Activated CD4-positive, alpha-beta T cell treated with anti-CD3 and anti-CD28 coated beads for 36 hours (primary cell): ENCODE data around the gene MMP25. TPM values are rescaled to one million over a fixed set of nuclear protein-coding genes. Genes with fewer than 3 reads are reported as not detected.

Experiments used
- ATAC-seq: fragments of 200-7000 bp; cut with Tn5 transposase; one replicate; pipeline ENCODE4 v1.10.0; 2021; ENCODE audit warnings: mild to moderate bottlenecking, moderate library complexity
- CTCF ChIA-PET: fragments of 350-600 bp; sonication (Branson Sonifier 250); formaldehyde crosslinking; loops from one replicate; lab custom pipeline; 2021; ENCODE audit warnings: antibody characterized with exemption; lab: Charles Lee
- POLR2A ChIA-PET: fragments of 350-600 bp; sonication (Branson Sonifier 250); formaldehyde crosslinking; loops from one replicate; lab custom pipeline; 2021; ENCODE audit warnings: antibody characterized with exemption, inconsistent platforms; lab: Charles Lee
- DNase-seq: peaks from one replicate; pipeline ENCODE4 v3.0.0-alpha.2; 2020
- H3K27ac Mint-ChIP-seq: one replicate; pipeline ENCODE4 v1.8.0; 2021; ENCODE audit warnings: mixed read lengths
- H3K27me3 Mint-ChIP-seq: one replicate; pipeline ENCODE4 v1.8.0; 2021; ENCODE audit warnings: mixed read lengths
- H3K36me3 Mint-ChIP-seq: one replicate; pipeline ENCODE4 v1.8.0; 2021; ENCODE audit warnings: low read depth, mixed read lengths
- H3K4me1 Mint-ChIP-seq: one replicate; pipeline ENCODE4 v1.8.0; 2021; ENCODE audit warnings: mixed read lengths
- H3K4me3 Mint-ChIP-seq: one replicate; pipeline ENCODE4 v1.8.0; 2021; ENCODE audit warnings: mild to moderate bottlenecking, moderate library complexity, mixed read lengths
- H3K9me3 Mint-ChIP-seq: one replicate; pipeline ENCODE4 v1.8.0; 2021; ENCODE audit warnings: low read depth, mixed read lengths
- intact Hi-C, 2 experiments: fragments of 100-400 bp; cut with DNase I in 1 of 2; cut with micrococcal nuclease in 1 of 2; formaldehyde crosslinking; loops; one replicate each; pipeline versions ENCODE4 v1.14.2 to v1.15.1; 2022 to 2024; cut with DNase I, micrococcal nuclease
- total RNA-seq, 2 experiments: library from RNA; stranded (reverse); gene quantifications; one replicate each; pipeline ENCODE4 v1.2.3, GENCODE V29; 2021

MMP25 gene
- total RNA-seq, 2 experiments from 2014 or later = 0.55 to 0.91 TPM

DNA sequence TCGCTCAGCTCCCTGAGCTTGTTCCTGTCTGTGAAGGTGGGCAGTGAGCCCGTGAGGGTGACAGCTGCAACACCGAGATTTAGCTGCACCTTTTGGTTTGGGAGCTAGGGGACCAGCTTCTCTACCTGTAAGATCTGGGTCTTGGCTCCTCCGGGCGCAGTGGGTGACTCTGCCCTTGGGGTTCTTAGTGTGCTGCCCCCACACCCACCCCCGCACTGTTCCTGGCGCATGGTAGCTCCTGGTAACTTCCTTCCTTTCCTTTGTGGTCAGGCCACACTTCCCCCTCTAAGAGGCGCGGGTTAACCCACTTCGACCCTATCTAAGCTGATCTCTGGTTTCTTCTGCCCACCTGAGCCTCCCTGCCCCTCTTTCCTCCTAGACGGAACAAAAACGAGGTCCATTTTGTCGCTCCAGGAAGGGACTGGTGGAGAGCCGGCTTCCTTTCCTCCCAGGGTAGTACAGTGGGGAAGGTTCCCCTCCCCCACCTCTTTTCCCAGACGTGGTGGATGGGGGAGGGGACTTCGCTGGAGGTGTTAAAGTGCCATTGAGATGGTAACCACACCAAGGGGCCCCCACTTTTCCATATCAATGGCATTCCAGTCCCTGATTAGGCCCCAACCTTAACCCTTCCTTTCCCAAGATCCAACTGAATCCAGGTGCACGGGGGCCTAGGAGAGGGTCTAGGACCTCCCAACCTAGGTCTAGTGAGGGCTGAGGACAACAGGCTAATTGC, 38.2 kb upstream of the MMP25 start:
- intact Hi-C loops = no loop called here
- DNase-seq = peak; percentile 25
- H3K4me1 Mint-ChIP-seq = peaks cover 26% of the 10 kb centered on the region
- CTCF ChIA-PET = interaction anchor here (0.5 to 9.6 kb wide), 7 partner anchors 12 to 51 kb away, joined by 3 to 130 read pairs (median 3); partner anchors contain the start of gene TNFRSF12A
- H3K27ac Mint-ChIP-seq = no peak overlapping the region
- POLR2A ChIA-PET = interaction anchor here (0.6 to 1.0 kb wide), 3 partner anchors 12 to 1262 kb away, joined by 3 to 5 read pairs (median 3); partner anchors contain the start of gene TNFRSF12A
- peaks cover 11% of the 10 kb centered on the region for H3K27me3 Mint-ChIP-seq
- no peak for ATAC-seq
- H3K36me3 Mint-ChIP-seq = no peaks in the 10 kb centered on the region
- no peaks in the 10 kb centered on the region for H3K9me3 Mint-ChIP-seq
- no peak overlapping the region for H3K4me3 Mint-ChIP-seq

DNA sequence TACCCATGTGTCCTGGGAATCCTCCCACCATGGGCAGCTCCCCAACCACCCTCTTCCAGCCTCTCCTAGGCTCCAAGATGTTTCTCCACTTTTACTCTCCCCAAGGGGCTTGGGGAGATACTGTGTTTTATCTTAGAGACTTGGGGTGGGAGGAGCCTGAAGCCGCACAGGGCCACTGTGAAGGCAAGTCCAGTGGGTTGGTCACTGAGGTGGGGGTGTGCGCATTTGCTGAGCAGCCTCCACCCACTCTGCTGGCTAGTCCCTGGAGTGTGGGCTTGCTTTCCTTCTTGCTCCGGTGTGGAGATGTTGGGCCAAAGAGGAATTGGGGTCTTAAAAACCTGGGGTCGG, 37.7 kb upstream of the MMP25 start:
- Mint-ChIP-seq H3K27ac (no peak overlapping the region), H3K27me3 (peaks cover 11% of the 10 kb centered on the region), H3K9me3 (no peaks in the 10 kb centered on the region), H3K4me3 (no peak overlapping the region), H3K4me1 (peaks cover 26% of the 10 kb centered on the region), H3K36me3 (no peaks in the 10 kb centered on the region)
- CTCF ChIA-PET = interaction anchor here (0.5 kb wide), 1 partner anchor 22 kb away, joined by 3 read pairs; no protein-coding TSS in a partner anchor
- DNase-seq (no peak), ATAC-seq (no peak)
- POLR2A ChIA-PET = no interaction called here
- intact Hi-C loops = no loop called here

DNA sequence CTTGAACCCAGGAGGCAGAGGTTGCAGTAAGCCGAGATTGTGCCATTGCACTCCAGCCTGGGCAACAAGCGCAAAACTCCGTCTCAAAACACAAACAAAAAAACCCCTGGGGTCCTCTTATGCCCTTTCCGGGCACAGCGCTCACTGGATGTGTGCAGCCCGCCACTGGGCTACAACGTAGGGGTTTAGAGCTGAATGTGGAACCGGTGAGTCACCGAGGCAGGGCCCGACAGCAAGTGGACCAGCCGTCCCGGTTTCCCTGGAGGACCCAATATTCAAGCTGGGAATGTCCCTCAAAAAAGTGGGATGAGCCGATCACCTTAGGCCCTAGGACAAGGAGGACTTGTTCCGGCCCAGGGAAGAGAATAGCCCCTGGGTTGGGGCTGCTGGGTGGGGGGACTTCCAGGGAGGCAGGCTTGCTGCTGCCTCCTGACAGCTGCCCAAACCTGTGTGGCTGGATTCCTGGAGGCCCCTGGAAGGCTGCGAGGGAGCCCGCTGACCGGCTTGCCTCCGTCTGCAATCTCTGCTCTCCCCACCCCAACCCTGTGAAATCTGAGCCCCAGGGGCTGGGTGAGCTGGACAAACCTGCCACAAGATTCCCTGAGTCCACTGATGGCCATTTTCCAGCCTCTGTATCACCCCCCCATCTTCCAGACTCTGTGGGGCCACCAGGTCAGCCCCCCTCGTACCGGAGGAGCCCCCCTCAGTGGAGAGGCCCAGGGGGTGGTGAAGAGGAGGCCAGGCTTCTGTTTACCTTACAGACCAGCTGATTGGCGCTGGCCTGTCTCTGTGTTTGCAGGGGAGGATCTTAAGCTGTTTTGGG, 36.6 kb upstream of the MMP25 start:
- Mint-ChIP-seq H3K9me3 (no peaks in the 10 kb centered on the region), H3K36me3 (no peaks in the 10 kb centered on the region), H3K27me3 (peaks cover 11% of the 10 kb centered on the region), H3K27ac (no peak overlapping the region), H3K4me3 (no peak overlapping the region), H3K4me1 (peaks cover 26% of the 10 kb centered on the region)
- no peak for ATAC-seq
- DNase-seq = no peak
- ChIA-PET POLR2A (interaction anchor here (0.9 kb wide), 1 partner anchor 92 kb away, joined by 4 read pairs; no protein-coding TSS in a partner anchor), CTCF (interaction anchor here (0.6 to 1.4 kb wide), 5 partner anchors 19 to 561 kb away, joined by 3 to 6 read pairs (median 4); no protein-coding TSS in a partner anchor)
- intact Hi-C loops = no loop called here

DNA sequence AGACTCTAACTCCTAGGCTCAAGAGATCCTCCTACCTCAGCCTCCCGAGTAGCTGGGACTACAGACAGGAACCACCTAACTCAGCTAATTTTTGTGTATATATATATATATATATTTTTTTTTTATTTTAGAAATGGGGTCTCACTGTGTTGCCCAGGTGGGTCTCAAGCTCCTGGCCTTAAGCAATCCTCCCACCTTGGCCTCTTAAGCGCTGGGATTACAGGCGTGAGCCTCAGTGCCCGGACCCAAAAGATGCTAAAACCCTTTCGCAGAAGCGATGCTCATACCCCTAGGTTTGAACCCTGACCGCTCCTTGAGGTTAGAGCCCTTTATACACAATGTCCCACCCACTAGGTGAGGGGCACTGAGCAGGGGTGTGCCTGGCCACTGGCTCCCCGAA, 35.9 kb upstream of the MMP25 start:
- no peak overlapping the region for H3K27ac Mint-ChIP-seq
- DNase-seq = no peak
- H3K4me3 Mint-ChIP-seq = no peak overlapping the region
- peaks cover 11% of the 10 kb centered on the region for H3K27me3 Mint-ChIP-seq
- peaks cover 26% of the 10 kb centered on the region for H3K4me1 Mint-ChIP-seq
- no peak for ATAC-seq
- ChIA-PET CTCF (interaction anchor here (0.7 to 1.4 kb wide), 3 partner anchors 18 to 562 kb away, joined by 3 to 5 read pairs (median 4); no protein-coding TSS in a partner anchor), POLR2A (no interaction called here)
- intact Hi-C loops = no loop called here
- H3K36me3 Mint-ChIP-seq = no peaks in the 10 kb centered on the region
- no peaks in the 10 kb centered on the region for H3K9me3 Mint-ChIP-seq

DNA sequence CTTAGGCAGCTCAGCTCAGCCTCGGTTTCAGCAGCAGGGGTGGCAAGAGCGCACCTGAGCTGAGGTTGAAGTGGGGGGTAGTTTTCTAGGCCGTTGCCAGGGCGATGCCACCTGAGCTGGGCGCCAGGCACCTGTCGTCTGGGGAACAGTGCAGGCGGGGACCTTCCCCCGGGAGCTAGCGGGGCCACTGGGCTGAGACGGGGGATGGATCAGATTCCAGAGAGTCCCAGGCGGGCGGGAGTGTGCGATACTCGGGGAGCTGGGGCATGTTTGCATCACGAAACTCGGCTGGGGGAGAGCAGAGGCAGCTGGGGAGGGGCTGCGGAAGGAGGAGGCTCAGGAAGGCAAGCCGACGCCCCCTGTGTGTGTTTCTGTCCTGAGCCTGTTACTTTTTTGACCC, 34.1 kb upstream of the MMP25 start:
- ChIA-PET CTCF (interaction anchor here (0.5 to 1.1 kb wide), 5 partner anchors 20 to 1239 kb away, joined by 3 to 4 read pairs (median 3); no protein-coding TSS in a partner anchor), POLR2A (no interaction called here)
- Mint-ChIP-seq H3K4me1 (peaks cover 19% of the 10 kb centered on the region), H3K36me3 (no peaks in the 10 kb centered on the region), H3K27me3 (peaks cover 7% of the 10 kb centered on the region), H3K27ac (no peak overlapping the region), H3K9me3 (no peaks in the 10 kb centered on the region), H3K4me3 (no peak overlapping the region)
- DNase-seq (no peak), ATAC-seq (no peak)
- intact Hi-C loops = no loop called here

DNA sequence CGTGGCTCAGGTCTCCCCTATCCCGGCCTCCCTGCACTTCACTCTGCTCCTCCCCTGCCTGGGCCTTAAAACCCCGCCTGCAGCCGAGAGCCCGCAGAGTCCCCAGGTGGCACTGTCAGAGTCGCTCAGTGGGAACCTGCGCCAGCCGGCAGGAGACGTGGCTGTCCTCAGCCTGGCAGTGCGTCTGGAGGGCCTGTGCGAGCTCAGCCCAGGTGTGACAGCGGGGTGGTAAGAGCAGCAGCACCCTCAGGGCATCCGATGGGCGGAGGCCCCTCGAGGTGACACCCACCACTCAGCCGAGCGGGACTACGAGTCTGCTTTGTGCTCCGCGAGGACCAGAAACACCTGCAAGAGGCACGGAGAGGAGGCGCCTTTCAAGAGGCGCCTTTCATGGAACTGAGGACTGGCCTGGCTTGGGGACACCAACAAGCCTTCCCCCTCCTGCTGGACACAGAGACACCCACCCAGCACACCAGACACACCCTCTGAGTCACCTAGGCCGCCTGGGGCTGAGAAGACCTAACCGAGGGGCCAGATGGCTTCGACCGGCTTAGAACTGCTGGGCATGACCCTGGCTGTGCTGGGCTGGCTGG, 33.4 kb upstream of the MMP25 start, which contains the start of gene CLDN9:
CLDN9 (plus strand) TSS at position 96 of the 593 bp plus-strand sequence; CDS start at position 536, 440 bp downstream.
- ATAC-seq (peak; percentile 34), DNase-seq (peak; percentile 39)
- Mint-ChIP-seq H3K9me3 (no peaks in the 10 kb centered on the region), H3K27ac (no peak within 1 kb of the TSS), H3K27me3 (peaks cover 7% of the 10 kb centered on the region), H3K4me1 (peaks cover 12% of the 10 kb centered on the region), H3K4me3 (no peak within 1 kb of the TSS), H3K36me3 (no peaks in the 10 kb centered on the region)
- ChIA-PET CTCF (interaction anchor here (0.7 to 1.1 kb wide), 3 partner anchors 19 to 117 kb away, joined by 3 to 4 read pairs (median 3); no protein-coding TSS in a partner anchor), POLR2A (no interaction called here)
- intact Hi-C loops = no loop called here

DNA sequence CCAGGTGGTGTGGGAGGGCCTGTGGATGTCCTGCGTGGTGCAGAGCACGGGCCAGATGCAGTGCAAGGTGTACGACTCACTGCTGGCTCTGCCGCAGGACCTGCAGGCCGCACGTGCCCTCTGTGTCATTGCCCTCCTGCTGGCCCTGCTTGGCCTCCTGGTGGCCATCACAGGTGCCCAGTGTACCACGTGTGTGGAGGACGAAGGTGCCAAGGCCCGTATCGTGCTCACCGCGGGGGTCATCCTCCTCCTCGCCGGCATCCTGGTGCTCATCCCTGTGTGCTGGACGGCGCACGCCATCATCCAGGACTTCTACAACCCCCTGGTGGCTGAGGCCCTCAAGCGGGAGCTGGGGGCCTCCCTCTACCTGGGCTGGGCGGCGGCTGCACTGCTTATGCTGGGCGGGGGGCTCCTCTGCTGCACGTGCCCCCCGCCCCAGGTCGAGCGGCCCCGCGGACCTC, 32.8 kb upstream of the MMP25 start:
- Mint-ChIP-seq H3K4me1 (peaks cover 12% of the 10 kb centered on the region), H3K4me3 (no peak overlapping the region), H3K27me3 (peaks cover 11% of the 10 kb centered on the region), H3K9me3 (no peaks in the 10 kb centered on the region), H3K27ac (no peak overlapping the region), H3K36me3 (no peaks in the 10 kb centered on the region)
- ChIA-PET POLR2A (no interaction called here), CTCF (interaction anchor here (0.7 kb wide), 1 partner anchor 18 kb away, joined by 4 read pairs; no protein-coding TSS in a partner anchor)
- DNase-seq (no peak), ATAC-seq (no peak)
- intact Hi-C loops = no loop called here

DNA sequence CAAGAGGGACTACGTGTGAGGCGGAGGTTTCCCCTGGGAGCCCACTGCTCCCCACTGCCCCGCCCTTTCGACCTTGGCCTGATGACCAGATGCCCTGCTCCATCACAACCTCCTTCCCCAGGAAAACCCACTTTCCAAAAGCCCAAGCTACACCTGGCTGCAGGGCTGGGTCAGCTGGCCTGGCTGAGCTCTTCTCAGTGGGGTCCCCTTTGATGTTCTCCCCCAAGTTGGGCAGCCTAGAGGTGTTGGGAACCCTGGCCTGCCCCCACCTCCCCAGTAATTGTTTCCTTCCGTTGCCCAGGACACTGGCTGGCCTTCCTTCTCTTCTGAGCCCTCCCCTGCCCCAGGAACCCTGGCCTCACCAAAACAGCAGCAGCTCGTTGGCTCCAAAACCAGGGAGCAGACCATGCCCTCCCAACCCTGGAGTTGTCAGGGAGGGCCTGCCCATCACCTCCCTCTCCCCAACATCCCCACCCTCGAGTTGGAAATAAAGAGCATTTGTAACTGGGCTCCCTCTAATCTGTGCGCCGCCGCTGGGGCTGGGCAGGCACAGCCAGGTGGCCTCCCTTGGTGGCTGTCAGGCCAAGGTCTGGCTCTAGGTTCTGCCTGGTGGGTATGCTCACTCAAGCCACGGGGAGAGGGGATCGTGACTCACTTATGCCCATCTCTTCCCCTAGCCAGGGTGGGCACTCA, 32.2 kb upstream of the MMP25 start:
- Mint-ChIP-seq H3K27ac (no peak overlapping the region), H3K9me3 (no peaks in the 10 kb centered on the region), H3K27me3 (peaks cover 11% of the 10 kb centered on the region), H3K4me1 (peaks cover 10% of the 10 kb centered on the region), H3K4me3 (no peak overlapping the region), H3K36me3 (no peaks in the 10 kb centered on the region)
- ATAC-seq = no peak
- no peak for DNase-seq
- intact Hi-C loops = no loop called here
- CTCF ChIA-PET = interaction anchor here (0.7 kb wide), 1 partner anchor 17 kb away, joined by 4 read pairs; no protein-coding TSS in a partner anchor
- POLR2A ChIA-PET = no interaction called here

DNA sequence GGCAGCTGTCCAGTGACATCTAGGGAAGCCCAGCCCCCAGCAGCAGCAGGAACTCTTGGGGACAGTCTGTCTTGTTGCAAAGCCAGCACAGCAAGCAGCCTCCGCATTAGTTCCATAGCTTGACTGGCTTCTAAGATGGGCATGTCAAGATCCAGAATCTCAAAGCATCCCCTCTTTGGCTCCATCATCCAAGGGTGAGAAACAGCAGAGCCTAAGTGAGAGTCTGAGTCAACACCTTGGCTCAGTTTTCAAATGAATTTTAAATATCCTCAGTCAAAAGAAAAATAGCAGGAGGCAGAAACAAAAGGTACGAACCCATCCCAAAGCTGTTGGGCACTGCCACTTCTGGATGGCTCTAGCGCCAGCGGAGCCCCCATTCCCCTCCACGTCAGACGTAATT, 31.4 kb upstream of the MMP25 start:
- CTCF ChIA-PET = interaction anchor here (1.2 kb wide), 1 partner anchor 17 kb away, joined by 3 read pairs; no protein-coding TSS in a partner anchor
- intact Hi-C loops = no loop called here
- no peak overlapping the region for H3K27ac Mint-ChIP-seq
- H3K4me3 Mint-ChIP-seq = no peak overlapping the region
- H3K36me3 Mint-ChIP-seq = no peaks in the 10 kb centered on the region
- POLR2A ChIA-PET = no interaction called here
- DNase-seq = no peak
- peaks cover 15% of the 10 kb centered on the region for H3K4me1 Mint-ChIP-seq
- no peak for ATAC-seq
- H3K9me3 Mint-ChIP-seq = no peaks in the 10 kb centered on the region
- peaks cover 12% of the 10 kb centered on the region for H3K27me3 Mint-ChIP-seq

DNA sequence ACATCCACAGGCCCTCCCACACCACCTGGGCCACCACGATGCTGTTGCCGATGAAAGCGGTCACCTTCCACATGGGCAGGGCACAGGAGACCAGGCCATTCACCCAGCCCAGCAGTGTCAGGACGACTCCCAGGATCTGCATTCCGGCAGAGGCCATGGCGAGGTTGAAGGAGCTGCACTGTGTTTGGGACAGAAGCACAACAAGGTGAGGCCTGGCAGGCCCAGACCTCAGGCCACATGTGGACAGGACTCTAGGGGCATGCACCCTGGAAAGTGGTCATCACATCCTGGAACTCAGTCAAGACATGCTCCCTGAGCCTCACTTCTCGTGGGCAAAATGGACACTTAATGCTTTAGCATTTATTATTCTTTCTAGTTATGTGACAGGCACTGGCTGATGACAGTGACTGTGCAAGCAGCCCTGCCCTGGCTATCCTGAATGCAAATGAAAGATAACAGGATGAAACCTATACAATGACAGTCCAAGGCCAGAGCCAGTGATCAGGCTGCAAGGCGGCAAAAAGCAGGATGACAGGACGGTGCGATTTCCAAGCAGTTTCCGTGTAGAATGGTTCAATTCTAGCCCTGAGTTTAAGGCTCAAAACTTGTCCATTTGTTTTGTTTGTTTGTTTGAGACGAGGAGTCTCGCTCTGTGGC, 30.4 kb upstream of the MMP25 start:
- ATAC-seq (no peak), DNase-seq (no peak)
- no peaks in the 10 kb centered on the region for H3K9me3 Mint-ChIP-seq
- H3K36me3 Mint-ChIP-seq = no peaks in the 10 kb centered on the region
- POLR2A ChIA-PET = no interaction called here
- H3K4me3 Mint-ChIP-seq = no peak overlapping the region
- H3K27ac Mint-ChIP-seq = no peak overlapping the region
- CTCF ChIA-PET = interaction anchor here (1.2 kb wide), 1 partner anchor 16 kb away, joined by 3 read pairs; no protein-coding TSS in a partner anchor
- intact Hi-C loops = no loop called here
- peaks cover 13% of the 10 kb centered on the region for H3K27me3 Mint-ChIP-seq
- peaks cover 20% of the 10 kb centered on the region for H3K4me1 Mint-ChIP-seq
